Lung (tissue), 12 donors: ENCODE measurements around the gene KCNE4. TPM values are rescaled to one million over a fixed set of nuclear protein-coding genes. Genes with fewer than 3 reads are reported as not detected.

Source experiments
- ATAC-seq: fragments of 200-7000 bp; cut with Tn5 transposase; one replicate; pipeline ENCODE4 v1.9.1; 2020; ENCODE audit warnings: moderate number of reproducible peaks; ENCODE audit not compliant: insufficient read depth, low FRiP score
- DNase-seq, 3 donors: peaks; one replicate each; pipeline ENCODE4 v3.0.0-alpha.2; 2013 to 2017
- H3K27ac ChIP-seq, 2 donors: one replicate each; pipeline ENCODE4 v1.5.1; 2013; ENCODE audit warnings: mild to moderate bottlenecking in 2 of 2, moderate library complexity in 2 of 2, control low read depth in 1 of 2, inconsistent platforms in 1 of 2, low read depth in 1 of 2, low read length in 1 of 2
- H3K27me3 ChIP-seq, 3 donors: one replicate each; pipeline ENCODE4 v1.5.1; 2013; ENCODE audit warnings: low read length in 2 of 3; ENCODE audit not compliant: control insufficient read depth in 3 of 3, insufficient read depth in 3 of 3
- H3K36me3 ChIP-seq, 4 donors: one replicate each; pipeline ENCODE4 v1.5.1; 2013; ENCODE audit warnings: low read length in 4 of 4, mild to moderate bottlenecking in 1 of 4, moderate library complexity in 1 of 4; ENCODE audit not compliant: control insufficient read depth in 4 of 4, insufficient read depth in 4 of 4
- H3K4me1 ChIP-seq, 5 donors: one replicate each; pipeline ENCODE4 v1.5.1; 2013; ENCODE audit warnings: low read length in 5 of 5, mild to moderate bottlenecking in 2 of 5, moderate library complexity in 1 of 5; ENCODE audit not compliant: control insufficient read depth in 5 of 5, insufficient read depth in 5 of 5
- H3K4me3 ChIP-seq: one replicate; pipeline ENCODE4 v1.5.1; 2013; ENCODE audit warnings: mild to moderate bottlenecking, control low read depth, moderate library complexity
- H3K9ac ChIP-seq, 2 donors: one replicate each; pipeline ENCODE4 v1.5.1; 2013; ENCODE audit warnings: low read length in 2 of 2, control low read depth in 1 of 2; ENCODE audit not compliant: insufficient read depth in 1 of 2
- H3K9me3 ChIP-seq, 4 donors: one replicate each; pipeline ENCODE4 v1.5.1; 2013; ENCODE audit warnings: low read length in 3 of 4, mild to moderate bottlenecking in 1 of 4, moderate library complexity in 1 of 4; ENCODE audit not compliant: control insufficient read depth in 4 of 4, insufficient read depth in 3 of 4
- CTCF ChIP-seq: IDR thresholded peaks from 2 replicates; pipeline ENCODE4 v1.5.1; 2012; ENCODE audit warnings: mild to moderate bottlenecking; ENCODE audit errors: control extremely low read depth, extremely low read depth
- WGBS, 2 donors: extraction: QIAGEN DNeasy Blood & Tissue Kit; methylation state at CpG; one replicate each; pipeline ENCODE4 v1.1.7; 2013; 5-methylcytosine and 5-hydroxymethylcytosine counted together
- polyA plus RNA-seq, 2 donors: library from polyadenylated mRNA; stranded (reverse); fragments of 200-250 nt; gene quantifications; one replicate each; pipeline ENCODE4 v1.2.1, GENCODE V29; 2013
- total RNA-seq, 2 donors: library from RNA; depleted of rRNA in 1 of 2; stranded (reverse); fragments of >200 nt in 1 of 2; gene quantifications; one replicate each; pipeline ENCODE4 v1.2.1, GENCODE V29; 2014 to 2021
- donor health status: control.
- donor health status: control.
- donor health status: Bipolar disorder and iron deficiency.
- donor health status: healthy.
- donor health status: DM: yes; HTN: yes; CAD: no.

Gene KCNE4
- total and polyA plus RNA-seq, 4 donors, result 0.79 to 5.3 (median 1.0) TPM

GRCh38 chr2:223090540-223091235 is 38.7 kb downstream of the KCNE4 start:
- Histone ChIP-seq H3K4me3 (no peak overlapping the region), H3K36me3 (no peaks in the 10 kb centered on the region), H3K9me3 (no peaks in the 10 kb centered on the region), H3K27ac (no peak overlapping the region), H3K4me1 (no peaks in the 10 kb centered on the region), H3K27me3 (no peaks in the 10 kb centered on the region), H3K9ac (no peak overlapping the region)
- WGBS, 2 donors, result 87 to 89% methylated on average over 1 of the region's 1 CpG
- DNase-seq (no peak), ATAC-seq (no peak)
- TF ChIP-seq CTCF, result no peak

DNA sequence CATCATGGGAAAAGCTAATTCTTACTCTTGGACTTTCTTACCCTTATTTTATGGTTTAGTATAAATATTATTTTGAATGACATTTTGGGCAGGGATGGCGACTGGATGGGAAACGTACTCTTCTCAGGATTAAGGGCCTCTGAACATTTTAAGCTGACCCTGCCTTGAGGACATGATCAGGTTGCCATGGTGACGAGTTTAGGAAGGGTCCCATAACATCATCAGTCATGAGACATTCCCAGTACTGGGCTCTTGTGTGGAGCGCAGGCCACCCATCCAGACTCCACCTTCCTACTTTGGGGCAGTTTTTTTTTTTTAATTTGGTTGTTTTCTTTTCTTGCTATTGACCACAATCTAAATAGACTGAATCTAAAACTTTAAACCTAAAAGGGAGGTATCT is 40.7 kb downstream of the KCNE4 start:
- H3K4me3 ChIP-seq, result no peak overlapping the region
- no peak overlapping the region for H3K9ac ChIP-seq
- WGBS, 2 donors, result 86% methylated on average over 4 of the region's 4 CpGs
- ATAC-seq, result no peak
- no peak for DNase-seq
- H3K27ac ChIP-seq, result no peak overlapping the region
- H3K4me1 ChIP-seq, result no peaks in the 10 kb centered on the region
- no peaks in the 10 kb centered on the region for H3K27me3 ChIP-seq
- no peaks in the 10 kb centered on the region for H3K9me3 ChIP-seq
- H3K36me3 ChIP-seq, result no peaks in the 10 kb centered on the region
- no peak for TF ChIP-seq CTCF

DNA sequence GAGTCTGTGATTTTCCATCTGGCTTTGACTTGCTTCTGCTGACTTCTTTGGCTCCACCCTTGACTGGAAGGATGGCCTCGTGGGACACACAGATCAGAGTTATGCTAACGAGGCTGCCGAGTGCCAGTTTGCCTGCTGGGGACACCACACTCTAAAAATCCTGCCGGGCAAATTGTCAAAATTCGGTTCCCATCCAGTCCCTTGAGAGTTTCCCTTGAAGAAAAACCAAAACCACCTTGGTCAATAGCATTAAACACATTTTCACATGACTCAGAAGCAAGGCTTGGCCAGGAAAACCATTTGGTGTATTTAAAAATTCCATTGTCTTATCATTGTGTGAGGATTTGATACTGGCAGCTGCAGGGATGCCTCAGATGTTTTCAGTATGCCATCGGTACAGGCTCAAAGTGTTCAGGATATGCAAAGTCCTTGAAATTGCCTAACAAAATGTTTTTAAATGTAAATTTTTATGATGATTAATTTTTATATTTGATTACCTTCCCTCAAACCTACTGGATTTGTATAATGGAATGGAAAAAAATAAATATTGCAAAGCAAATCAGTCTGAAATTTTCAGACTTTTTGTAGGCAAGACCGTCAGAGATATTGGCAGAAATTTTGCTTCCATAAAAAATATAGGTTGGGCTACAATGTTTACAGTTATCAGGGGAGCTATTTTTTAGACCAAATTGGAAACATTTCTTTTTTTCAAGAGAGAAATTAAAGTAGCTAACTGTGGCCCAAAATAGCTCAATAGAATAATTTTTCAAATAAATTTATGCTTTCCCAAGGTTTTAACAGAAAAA is 41.6 kb downstream of the KCNE4 start:
- Histone ChIP-seq H3K36me3 (no peaks in the 10 kb centered on the region), H3K4me1 (no peaks in the 10 kb centered on the region), H3K9me3 (no peaks in the 10 kb centered on the region), H3K27me3 (no peaks in the 10 kb centered on the region), H3K27ac (no peak overlapping the region), H3K9ac (no peak overlapping the region), H3K4me3 (no peak overlapping the region)
- WGBS, 2 donors, result 63 to 66% methylated on average over 7 of the region's 7 CpGs
- no peak for TF ChIP-seq CTCF
- DNase-seq (peak in 2 of 3 donors; percentile 18 to 25), ATAC-seq (no peak)
